Measurements from ENCODE around the gene PPAN. TPM values are rescaled to one million over a fixed set of nuclear protein-coding genes. Genes with fewer than 3 reads are reported as not detected.

The PPAN gene
- total RNA-seq, 2 donors from 2014 or later: 26.4 to 34.0 TPM

Other genes starting within 250 kb of the PPAN start
- gene OLFM2, start 169.8 kb upstream of the PPAN start, total RNA-seq: 1 to 10 TPM; 1.6 to 1.9 TPM
- gene COL5A3, start 95.9 kb upstream of the PPAN start, total RNA-seq: 1 to 10 TPM; 2.9 to 4.0 TPM
- gene RDH8, start 92.9 kb upstream of the PPAN start, total RNA-seq: not detected
- 10 to 100 TPM; 18.3 to 27.9 TPM for gene SHFL, start 20.0 kb upstream of the PPAN start, total RNA-seq
- under 1 TPM; 0.24 to 0.31 TPM for gene ANGPTL6, start 3.7 kb upstream of the PPAN start, total RNA-seq
- gene P2RY11, start 5.3 kb downstream of the PPAN start, total RNA-seq: 10 to 100 TPM; 10.1 to 12.9 TPM
- gene EIF3G, start 13.5 kb downstream of the PPAN start, total RNA-seq: 100 to 1,000 TPM; 137 to 142 TPM
- 10 to 100 TPM; 31.6 to 48.7 TPM for gene DNMT1, start 88.6 kb downstream of the PPAN start, total RNA-seq
- 1 to 10 TPM; 2.3 to 5.2 TPM for gene S1PR2, start 125.0 kb downstream of the PPAN start, total RNA-seq
- gene MRPL4, start 145.9 kb downstream of the PPAN start, total RNA-seq: 10 to 100 TPM; 43.5 to 61.9 TPM
- 1 to 10 TPM; 7.7 to 8.7 TPM for gene ICAM1, start 164.8 kb downstream of the PPAN start, total RNA-seq
- gene ICAM4, start 180.6 kb downstream of the PPAN start, total RNA-seq: under 1 TPM in 1 of 2 donors, not detected in 1; 0.53 TPM
- 1 to 10 TPM in 1 of 2 donors, under 1 TPM in 1; 0.76 to 1.1 TPM for gene ICAM5, start 183.6 kb downstream of the PPAN start, total RNA-seq
- gene ZGLP1, start 203.5 kb downstream of the PPAN start, total RNA-seq: 1 to 10 TPM; 1.6 to 2.8 TPM
- 10 to 100 TPM; 11.2 to 11.8 TPM for gene FDX2, start 209.7 kb downstream of the PPAN start, total RNA-seq
- gene RAVER1, start 227.2 kb downstream of the PPAN start, total RNA-seq: 10 to 100 TPM; 51.0 to 63.7 TPM
- gene ICAM3, start 233.3 kb downstream of the PPAN start, total RNA-seq: 10 to 100 TPM; 29.8 to 30.6 TPM

All from left colon (tissue), 2 donors.